HG03354 (cell line): Measurements from ENCODE around the gene NACAD.
"Not testable (repeated sequence)": the region's sequence is repeated elsewhere in the genome, so short reads cannot be mapped to it uniquely, and the experiment has no call there.

Experiments used
- ATAC-seq: cut with Tn5 transposase; IDR thresholded peaks from one replicate; pipeline ENCODE4 v1.9.1; 2021; ENCODE audit warnings: mild to moderate bottlenecking; ENCODE audit not compliant: unreplicated experiment, poor library complexity, severe bottlenecking

Gene NACAD

GRCh38 chr7:45061352-45061751, 27.4 kb downstream of the NACAD start:
- ATAC-seq = no peak

- no peak for ATAC-seq
These were observed 28.5 kb downstream of the NACAD start for GRCh38 chr7:45060295-45060694.

- no peak for ATAC-seq
These were observed 30.9 kb downstream of the NACAD start for GRCh38 chr7:45057878-45058277.

- no peak for ATAC-seq
These were observed 33.1 kb downstream of the NACAD start for GRCh38 chr7:45055594-45056219.

GRCh38 chr7:45055016-45055415, 33.8 kb downstream of the NACAD start:
- ATAC-seq = no peak

- no peak for ATAC-seq
These were observed 34.3 kb downstream of the NACAD start for GRCh38 chr7:45054442-45054841.

- ATAC-seq = no peak
These were observed 34.8 kb downstream of the NACAD start for GRCh38 chr7:45053941-45054340.

GRCh38 chr7:45053401-45053800, 35.4 kb downstream of the NACAD start:
- ATAC-seq = no peak

GRCh38 chr7:45052011-45052410, 36.8 kb downstream of the NACAD start:
- no peak for ATAC-seq

GRCh38 chr7:45050198-45050597, 38.6 kb downstream of the NACAD start:
- ATAC-seq = no peak

GRCh38 chr7:45048748-45049147, 40.0 kb downstream of the NACAD start:
- ATAC-seq = no peak

- no peak for ATAC-seq
These were observed 44.4 kb downstream of the NACAD start for GRCh38 chr7:45044338-45044737.

GRCh38 chr7:45039106-45039505, 49.7 kb downstream of the NACAD start:
- no peak for ATAC-seq

- ATAC-seq = no peak
These were observed 50.9 kb downstream of the NACAD start for GRCh38 chr7:45037876-45038275.

- no peak for ATAC-seq
These were observed 52.0 kb downstream of the NACAD start for GRCh38 chr7:45036796-45037195.

- no peak for ATAC-seq
These were observed 52.5 kb downstream of the NACAD start for GRCh38 chr7:45036317-45036716.

GRCh38 chr7:45035893-45036292, 52.9 kb downstream of the NACAD start:
- ATAC-seq = no peak

- no peak for ATAC-seq
These were observed 53.4 kb downstream of the NACAD start for GRCh38 chr7:45035371-45035770.

- not testable (repeated sequence) for ATAC-seq
These were observed 54.1 kb downstream of the NACAD start for GRCh38 chr7:45034710-45035109.

- no peak for ATAC-seq
These were observed 54.9 kb downstream of the NACAD start for GRCh38 chr7:45033931-45034290.

- no peak for ATAC-seq
These were observed 55.4 kb downstream of the NACAD start for GRCh38 chr7:45033261-45033930.

- ATAC-seq = no peak
These were observed 56.3 kb downstream of the NACAD start for GRCh38 chr7:45032421-45032820.
